ENCODE measurements around the gene PAAF1.
"Not testable (repeated sequence)": the region's sequence is repeated elsewhere in the genome, so short reads cannot be mapped to it uniquely, and the experiment has no call there.

PAAF1 gene, protein sequence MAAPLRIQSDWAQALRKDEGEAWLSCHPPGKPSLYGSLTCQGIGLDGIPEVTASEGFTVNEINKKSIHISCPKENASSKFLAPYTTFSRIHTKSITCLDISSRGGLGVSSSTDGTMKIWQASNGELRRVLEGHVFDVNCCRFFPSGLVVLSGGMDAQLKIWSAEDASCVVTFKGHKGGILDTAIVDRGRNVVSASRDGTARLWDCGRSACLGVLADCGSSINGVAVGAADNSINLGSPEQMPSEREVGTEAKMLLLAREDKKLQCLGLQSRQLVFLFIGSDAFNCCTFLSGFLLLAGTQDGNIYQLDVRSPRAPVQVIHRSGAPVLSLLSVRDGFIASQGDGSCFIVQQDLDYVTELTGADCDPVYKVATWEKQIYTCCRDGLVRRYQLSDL

DNA sequence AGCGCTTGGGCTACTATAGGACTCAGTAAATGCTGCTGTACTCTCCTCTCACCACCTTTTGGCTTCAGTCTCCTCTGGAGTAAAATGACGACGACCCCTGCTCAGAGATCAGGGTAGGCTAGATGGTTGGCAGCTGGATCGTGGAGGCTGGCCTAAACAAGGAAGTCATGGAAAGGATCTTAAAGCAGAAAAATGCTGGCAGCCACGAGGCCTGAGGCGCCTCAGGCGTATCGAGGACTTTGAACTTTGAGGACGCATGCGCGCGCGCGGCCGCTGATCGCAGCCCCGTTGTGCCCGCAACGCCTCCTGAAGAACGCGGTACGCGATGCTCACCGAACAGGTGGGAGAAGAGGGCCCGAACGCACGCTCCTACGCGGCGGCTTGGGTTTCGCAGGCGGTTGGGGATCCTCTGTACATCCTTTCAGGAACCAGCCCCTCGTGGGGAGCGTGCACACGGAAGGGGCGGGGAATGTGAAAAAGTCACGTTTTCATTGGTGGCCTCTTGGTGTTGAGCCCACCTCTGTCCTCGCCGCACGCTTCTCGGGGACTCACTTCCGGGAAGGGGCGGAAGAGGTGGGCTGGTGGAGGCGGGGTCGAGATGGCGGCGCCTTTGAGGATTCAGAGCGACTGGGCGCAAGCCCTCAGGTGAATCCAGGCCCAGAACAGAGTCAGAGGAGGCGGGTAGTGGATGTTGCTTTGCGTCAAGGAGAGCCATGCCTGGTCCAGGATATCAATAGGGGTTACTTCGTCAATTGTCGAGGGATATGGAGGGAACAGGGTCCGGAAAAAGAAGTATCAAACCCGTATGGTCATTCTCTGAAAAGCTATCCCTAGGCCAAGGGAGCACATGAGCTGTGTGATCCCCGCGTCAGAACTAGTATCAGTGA lies at the start of gene PAAF1, which contains the start of gene COA4:
PAAF1 (plus strand) TSS at position 576 of the 887 bp plus-strand sequence; CDS start at position 599, 23 bp downstream.
COA4 (minus strand) TSS at position 423 of the 887 bp plus-strand sequence. CDS start 3,468 bp downstream, outside the sequence.
- peak; percentile 95 for DNase-seq

DNA sequence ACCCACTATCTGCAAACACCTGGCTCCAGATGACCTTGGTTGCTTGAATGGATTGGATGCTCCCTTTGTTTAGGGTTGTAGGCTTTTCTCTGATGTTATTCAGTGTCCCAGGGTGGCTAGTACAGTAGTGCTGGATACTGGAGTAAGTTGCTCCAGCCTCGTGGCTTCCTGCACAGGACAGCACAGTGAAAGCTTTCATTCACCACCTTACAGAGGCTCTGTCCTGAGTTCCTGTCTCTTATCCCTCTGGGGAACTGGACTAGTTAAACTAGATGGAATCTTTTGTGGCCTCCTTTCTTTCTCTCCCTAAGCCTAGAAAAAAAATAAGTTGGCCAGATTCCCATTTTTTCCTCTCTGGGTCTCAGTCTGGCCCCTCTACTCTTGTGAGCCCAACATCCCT lies 46.5 kb upstream of the PAAF1 start:
- DNase-seq, result no peak

DNA sequence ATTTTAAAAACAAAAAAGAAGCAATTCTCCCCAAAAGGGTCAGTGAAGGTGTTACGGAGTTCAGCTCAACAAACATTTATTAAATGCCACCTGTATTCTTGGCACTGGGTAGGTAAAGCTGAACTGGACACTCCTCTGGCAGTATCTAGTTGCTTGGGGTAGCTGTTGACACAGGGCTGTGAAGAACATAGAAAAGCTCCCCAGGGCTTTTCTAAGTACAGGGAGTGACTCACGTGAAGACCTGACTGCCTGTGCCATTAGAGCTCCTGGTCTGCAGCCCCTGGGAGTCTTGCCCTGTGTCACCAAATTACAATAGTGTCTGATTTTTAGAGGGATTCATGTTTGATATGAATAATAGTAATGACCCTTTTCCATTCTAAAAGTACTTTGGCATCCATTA lies 43.7 kb upstream of the PAAF1 start:
- DNase-seq, result no peak

DNA sequence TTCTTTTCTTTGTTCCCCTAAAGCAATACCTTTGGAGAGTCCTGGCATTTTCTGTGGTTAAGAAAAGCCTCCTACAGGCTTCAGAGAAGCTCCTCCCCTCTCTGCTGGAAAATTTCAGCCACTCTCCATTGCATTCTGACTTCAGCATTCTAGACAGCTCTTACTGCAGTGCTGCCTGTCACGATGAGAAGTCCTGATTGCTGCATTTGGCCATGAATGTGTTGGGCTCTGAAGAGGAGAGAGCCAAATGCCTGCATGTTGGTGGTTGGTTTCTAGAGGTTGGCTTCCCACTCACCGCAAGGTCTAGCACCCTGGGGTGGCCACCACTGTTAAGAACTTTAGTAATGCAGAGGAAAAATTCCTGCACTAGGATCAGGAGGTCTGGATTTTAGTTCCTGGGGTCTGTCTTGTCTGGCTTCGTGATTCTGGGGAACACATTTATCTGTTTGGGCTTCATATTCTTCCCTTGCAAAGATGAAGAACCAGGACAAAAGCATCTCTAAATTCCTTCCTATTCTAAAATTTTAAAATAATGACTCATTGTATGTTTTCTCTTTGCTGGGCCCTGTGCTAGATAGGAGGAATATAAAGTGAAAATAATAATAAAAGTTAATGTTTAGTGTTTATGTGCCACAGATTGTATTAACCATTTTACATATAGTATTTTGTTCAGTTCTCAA lies 38.2 kb upstream of the PAAF1 start:
- no peak for DNase-seq

DNA sequence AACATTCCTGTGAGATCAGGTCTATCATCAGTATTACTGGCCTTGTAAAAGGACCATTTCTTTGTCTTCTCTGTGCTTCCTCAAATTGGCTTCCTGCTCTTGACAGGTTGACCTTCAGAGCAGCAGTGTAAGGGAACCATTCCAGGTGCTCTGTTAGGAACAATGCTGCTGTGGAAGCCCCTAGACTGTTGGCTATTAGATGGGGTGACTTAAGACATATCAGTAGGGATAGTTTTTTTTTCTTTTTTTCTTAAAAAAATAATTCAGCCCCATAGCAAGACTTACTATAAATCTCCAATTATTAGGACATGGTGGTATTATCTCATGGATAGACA lies 37.7 kb upstream of the PAAF1 start:
- no peak for DNase-seq

DNA sequence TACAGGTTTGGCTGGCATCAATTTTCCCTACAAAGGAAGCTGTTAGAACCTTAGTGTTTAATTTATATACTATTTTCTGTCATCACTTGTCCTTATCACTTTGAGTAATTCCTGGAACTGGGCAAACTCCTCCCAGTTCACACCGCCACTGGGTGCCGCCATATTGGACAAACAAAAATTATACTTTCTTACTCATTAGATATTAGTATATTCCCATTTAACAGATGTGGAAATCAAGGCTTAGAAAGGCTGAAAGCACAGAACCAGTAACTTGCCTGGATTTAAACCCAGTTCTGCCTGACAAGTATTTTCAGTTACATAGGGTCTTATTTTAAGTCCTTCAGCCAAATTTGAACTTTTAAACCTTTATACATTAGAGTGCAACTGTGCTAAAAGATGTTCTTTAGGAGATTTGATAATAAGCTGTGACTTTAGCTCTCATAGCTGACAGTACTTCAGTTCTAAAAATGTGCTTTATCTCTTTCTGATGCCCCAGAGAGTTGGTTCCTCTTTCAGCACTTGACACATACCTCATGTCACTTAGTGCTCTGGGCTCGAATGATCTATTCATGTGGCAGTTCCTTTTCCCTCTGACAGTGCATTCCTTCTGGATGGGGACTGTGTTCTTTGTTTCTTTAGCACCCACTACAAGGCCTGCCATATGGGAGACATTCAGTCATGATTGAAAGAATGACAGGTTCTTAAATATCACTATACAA lies 25.6 kb upstream of the PAAF1 start:
- no peak for DNase-seq

DNA sequence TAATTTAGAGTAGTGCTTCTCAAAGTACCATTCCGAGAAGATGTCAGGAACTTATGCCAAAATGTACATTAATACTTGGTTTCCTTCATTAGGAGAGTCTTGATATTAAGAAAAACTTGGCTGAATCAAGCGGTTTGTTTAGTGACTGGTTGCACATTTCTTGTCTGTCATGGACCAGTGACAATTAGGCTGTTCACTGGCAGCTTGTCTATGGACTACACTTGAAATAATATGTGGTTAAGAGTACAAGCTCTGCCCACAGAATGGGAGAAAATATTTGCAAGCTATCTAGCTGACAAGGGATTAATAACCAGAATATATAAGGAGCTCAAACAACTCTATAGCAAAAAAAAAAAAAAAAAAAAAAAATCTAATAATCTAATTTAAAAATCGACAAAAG lies 24.8 kb upstream of the PAAF1 start:
- no peak for DNase-seq

DNA sequence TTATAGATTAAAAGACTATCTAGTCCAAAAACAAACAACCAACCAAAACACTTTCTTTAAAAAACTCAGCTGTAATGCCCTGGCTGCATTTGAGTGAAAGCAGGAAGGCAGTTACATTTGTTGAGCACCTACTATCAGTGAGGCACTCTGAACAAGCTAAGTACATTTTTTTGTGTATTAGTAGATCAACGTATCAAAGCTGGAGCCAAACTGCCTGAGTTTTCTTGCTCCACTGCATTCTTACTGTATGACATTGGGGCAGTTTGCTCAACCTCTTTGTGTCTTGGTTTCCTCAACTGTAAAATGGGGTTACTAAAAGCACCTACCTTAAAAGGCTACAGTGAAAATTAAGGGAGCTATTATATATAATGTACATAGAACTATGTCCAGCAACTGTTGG lies 22.1 kb upstream of the PAAF1 start:
- no peak for DNase-seq

DNA sequence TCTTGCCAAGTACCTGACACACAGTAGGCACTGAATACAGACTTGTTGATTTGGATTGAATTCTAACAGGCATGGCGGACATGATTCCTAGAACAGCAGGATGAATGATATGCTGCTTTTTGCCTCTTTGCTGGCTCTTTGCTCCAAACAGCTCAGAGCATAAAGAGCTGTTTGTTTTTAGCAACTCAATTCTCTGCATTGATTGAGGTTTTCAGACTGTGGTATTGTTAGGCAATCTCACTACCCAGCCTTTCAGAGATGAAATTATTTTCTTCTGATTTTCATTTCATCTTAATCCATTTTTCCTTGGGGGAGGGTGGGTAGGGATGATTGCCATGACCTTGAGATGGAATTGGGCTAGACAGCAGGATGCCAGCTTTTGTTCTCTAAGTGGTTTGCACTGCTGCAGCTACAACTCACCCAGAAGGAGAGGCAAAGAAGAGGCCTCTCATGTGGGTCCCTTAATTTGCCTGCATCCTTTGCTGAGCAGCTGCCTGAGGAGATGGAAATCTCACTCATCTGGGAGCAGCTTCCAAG lies 20.7 kb upstream of the PAAF1 start:
- no peak for DNase-seq

DNA sequence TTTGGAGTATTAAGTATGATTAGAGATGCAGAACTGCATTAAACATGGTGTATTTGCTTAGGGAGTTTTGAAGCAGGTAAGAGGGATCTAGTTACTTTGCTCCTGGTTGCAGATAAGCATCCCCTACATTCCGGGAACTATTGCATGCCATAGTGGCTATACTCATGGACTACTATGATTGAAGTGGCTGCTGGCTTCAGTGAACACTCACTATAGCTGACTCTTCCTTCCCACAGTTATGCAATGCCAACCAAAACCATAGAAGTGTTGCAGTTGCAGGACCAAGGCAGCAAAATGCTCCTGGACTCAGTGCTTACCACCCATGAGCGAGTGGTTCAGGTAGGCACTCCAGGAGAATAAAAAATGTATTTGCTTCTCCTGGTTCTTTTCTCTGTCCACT lies 17.1 kb upstream of the PAAF1 start:
- DNase-seq, result no peak

DNA sequence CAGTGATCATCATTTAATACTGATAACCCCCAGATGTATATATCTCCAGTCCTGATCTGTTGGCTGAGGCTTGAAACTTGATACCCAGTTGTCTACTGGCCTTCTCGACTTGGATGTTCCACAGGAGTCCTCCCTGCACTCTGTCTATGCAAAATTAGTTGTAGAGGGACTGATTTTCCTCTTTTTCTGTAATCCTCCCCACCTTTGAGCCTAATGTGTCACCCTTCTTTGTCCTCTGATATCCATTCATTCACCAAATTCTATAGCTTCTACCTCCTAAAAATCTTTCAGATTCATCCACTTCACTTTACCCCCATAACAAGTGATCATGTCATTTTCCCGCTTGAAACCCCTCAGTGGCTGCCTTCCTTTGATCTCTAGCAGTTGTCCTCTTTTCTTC lies 16.6 kb upstream of the PAAF1 start:
- no peak for DNase-seq

DNA sequence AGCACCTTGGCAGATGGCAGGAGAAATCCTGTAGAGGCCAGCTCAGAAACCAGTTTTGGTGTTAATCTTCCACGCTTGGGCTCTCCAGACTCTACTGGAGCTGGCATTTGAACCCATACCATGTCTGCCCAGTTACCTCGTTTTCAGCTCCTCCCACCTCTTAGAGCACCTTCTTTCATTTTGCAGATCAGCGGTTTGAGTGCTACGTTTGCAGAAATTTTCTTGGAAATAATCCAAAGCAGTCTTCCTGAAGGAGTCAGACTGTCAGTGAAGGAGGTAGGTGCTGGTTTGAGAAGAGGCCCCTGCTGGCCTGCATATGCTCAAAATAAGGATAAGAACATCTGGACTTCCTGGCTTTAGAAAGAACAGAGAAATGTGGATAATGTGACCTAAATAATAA lies 13.8 kb upstream of the PAAF1 start:
- DNase-seq, result no peak

DNA sequence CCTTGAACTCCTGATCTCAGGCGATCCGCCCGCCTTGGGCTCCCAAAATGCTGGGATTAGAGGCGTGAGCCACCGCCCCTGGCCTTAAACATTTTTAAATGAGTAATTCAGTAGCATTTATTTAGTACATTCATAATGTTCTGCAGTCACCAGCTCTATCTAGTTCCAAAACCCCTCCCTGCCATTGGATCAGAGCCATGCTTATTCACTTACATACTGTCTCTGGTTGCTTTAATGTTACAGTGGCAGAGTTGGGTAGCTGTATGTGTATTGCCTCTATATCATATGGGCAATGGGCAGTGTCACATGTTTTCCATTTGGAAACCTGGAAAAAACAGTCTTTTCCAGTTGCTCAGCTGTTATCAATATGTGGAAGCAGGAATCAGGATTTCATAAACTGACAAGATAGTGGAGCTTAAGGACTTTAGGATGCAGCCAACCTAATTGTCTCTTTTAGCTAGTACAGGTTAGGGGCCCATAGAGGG lies 10.7 kb upstream of the PAAF1 start:
- no peak for DNase-seq

DNA sequence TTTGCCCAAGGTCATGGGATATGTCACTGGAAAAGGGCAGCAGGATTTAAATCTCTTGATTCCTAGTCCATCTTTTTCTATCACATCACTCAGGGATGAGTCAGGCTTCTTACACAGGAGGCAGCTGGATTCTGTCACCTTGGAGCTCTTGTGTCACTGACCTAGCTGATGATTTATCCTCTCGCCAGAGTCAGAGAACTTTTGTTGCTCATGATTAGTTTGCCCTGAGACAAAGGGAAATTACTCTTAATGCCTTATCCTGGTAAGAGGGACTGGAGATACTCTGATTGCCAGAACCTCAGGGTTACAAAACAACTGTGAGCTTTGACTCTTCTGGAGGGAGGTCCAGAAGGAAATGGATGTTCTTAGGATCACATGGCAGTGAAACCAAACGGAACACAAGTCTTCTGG lies 10.2 kb upstream of the PAAF1 start:
- DNase-seq, result no peak

DNA sequence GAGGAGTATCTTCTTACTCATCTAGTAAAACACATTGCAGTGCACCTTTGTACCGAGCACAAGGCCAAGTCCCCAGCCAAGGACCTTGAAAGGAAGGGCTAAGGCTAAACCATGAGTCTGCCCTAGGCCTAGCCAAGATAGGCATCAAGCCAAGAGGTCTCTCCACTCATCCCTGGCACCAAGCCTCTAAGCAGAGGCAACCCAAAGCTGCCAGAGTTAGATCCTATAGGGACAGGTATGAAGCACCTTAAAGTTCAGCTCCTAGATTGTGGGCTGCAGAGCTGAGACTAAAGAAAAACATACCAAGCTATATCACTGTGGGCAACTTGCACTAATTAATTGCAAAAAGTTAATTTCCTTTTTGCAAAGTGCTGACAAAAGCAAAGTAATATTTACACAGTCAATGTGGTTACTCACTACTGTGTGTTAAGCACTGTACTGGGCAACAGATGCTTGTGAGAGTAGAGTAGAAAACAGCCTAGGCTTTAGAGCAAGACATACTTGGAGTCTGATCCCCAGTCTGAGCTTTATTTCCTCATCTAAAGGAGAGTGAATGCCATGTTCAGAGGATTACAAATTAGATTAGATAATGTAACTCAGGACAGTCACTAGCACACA lies 7.4 kb upstream of the PAAF1 start:
- DNase-seq, result no peak

DNA sequence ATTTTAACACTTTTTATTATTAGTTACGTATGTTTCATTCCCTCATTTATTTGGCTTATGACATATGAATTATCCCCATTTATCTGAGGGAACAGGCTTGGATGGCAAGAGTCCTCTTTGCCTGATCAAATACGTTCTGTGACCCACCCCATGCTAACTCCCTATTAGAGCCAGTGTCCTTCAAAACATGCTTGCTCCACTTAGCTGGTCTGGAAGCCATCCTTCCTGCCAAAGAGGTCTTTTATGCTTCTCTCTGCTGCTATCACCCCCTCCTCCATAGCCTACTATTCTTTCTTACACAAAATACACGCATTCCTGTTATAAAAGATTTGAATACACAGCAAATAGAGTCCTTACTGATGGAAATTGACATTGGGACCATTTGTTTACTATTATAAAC lies 6.5 kb upstream of the PAAF1 start:
- DNase-seq, result no peak

DNA sequence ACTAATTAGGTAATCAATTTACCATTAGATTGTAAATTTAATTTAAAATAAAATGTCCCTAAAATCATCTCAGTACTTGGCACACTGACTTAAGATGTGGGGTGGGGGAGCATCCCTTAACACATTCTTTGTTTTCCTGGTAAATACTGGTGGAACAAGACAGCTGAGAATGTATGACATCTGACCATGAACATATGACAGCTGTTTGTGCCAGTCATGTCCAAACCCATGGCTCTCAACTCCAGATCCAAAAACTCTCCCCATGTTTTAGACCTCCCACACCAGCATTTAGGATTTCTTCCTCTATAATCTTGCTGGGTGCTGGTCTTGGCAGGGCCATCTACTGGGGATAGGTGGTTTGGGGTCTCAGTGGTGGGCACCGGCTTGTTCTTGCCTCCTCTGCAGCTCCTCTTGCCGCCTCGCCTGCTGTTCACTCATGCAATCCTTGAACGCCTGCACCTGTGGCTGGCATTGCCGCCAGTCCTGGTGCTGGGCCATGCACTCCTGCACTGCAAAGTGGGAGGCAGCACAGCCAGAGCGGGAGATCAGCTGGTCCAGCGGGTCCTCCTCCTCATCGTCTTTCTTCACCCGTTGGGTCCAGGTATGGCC lies 3.9 kb upstream of the PAAF1 start:
- DNase-seq, result no peak

DNA sequence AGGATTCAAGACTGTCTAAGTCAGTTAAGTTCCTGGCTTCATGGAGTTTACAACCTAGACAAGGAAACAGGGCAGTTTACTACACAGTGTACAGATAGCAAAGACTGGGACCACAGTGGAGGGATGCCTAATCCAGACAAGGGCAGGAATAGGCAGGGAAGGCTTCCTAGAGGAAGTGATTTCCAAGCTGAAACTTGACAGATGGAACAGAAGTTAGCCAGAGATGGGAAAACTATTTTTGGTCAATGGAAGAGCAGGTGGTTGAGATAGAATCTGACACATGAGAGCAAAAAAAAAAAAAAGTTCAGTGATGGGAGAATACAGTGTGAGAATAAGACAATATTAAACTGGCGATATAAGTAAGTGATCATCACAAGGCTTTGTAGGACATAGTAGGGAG lies 1.4 kb upstream of the PAAF1 start:
- no peak for DNase-seq

DNA sequence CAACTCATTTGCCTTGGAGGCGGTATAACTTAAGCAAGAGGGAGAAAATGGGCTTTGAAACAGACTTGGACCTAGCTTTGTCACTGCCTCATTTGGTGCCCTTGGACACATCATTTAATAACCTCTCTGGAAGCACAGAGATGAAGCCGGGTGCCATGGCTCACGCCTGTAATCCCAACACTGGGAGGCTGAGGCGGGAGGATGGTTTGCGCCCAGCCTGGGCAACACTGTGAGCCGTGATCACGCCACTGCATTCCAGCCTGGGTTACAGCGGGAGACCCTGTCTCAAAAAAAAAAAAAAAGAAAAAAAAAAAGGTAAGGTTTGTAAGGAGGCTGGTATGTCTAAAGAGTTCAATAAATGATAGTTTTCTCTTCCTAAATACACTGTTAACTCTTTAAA lies 959 bp upstream of the PAAF1 start:
- DNase-seq, result peak in 1 of 2 experiments; percentile 8

DNA sequence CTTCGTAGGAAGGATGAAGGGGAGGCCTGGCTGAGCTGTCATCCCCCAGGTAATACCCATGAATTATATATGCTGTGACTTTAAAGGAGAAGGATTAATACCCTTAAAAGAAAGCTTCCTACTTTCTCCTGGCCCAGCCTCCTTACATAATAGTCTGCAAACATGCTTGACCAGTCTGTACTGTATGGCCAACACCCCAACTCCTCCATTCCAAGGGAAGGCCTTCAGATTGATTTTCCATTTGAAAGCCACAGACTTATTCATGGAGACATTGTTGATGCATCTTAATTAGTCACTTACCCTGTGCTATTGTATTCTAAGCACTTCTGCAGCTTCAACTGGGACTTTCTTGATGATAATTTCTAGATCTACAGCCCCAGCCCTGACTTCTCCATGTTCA lies 2.0 kb downstream of the PAAF1 start:
- no peak for DNase-seq

DNA sequence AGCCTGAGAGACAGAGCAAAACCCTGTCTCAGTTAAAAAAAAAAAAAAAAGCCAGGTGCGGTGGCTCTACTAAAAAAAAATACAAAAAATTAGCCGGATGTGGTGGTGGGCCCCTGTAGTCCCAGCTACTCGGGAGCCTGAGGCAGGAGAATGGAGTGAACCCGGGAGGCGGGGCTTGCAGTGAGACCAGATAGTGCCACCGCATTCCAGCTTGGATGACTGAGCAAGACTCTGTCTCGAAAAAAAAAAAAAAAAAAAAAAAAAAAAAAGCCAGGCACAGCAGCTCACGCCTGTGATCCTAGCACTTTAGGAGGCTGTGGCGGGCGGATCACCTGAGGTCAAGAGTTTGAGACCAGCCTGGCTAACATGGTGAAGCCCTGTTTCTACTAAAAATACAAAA lies 3.6 kb downstream of the PAAF1 start:
- not testable (repeated sequence) for DNase-seq

Data from activated CD4-positive, alpha-beta T cell treated with anti-CD3 and anti-CD28 coated beads, Interleukin-2, amount 50 U/mL, for 48 hours (primary cell).